Mesendoderm (in vitro differentiated cells): Measurements from ENCODE around the gene EVI5.
"Not testable (repeated sequence)": the region's sequence is repeated elsewhere in the genome, so short reads cannot be mapped to it uniquely, and the experiment has no call there.

Source experiments
- DNase-seq: peaks from one replicate; pipeline ENCODE4 v3.0.0; 2013
- H2AK5ac ChIP-seq: 2 replicates; pipeline ENCODE4 v1.6.1; 2013; ENCODE audit warnings: low read length, inconsistent platforms
- H2BK120ac ChIP-seq: 2 replicates; pipeline ENCODE4 v1.6.1; 2013; ENCODE audit warnings: low read depth, mild to moderate bottlenecking, low read length, moderate library complexity, mixed read lengths
- H2BK15ac ChIP-seq: replicated peaks from 2 replicates; pipeline ENCODE4 v1.6.1; 2013; ENCODE audit warnings: low read depth, mild to moderate bottlenecking, moderate library complexity
- H2BK5ac ChIP-seq: 2 replicates; pipeline ENCODE4 v1.6.1; 2013; ENCODE audit warnings: low read length, inconsistent platforms
- H3K18ac ChIP-seq: 2 replicates; pipeline ENCODE4 v1.6.1; 2013; ENCODE audit warnings: mild to moderate bottlenecking, low read length, mixed read lengths
- H3K23ac ChIP-seq: one replicate; pipeline ENCODE4 v1.6.1; 2013; ENCODE audit warnings: low read length
- H3K27ac ChIP-seq: 2 replicates; pipeline ENCODE4 v1.5.1; 2013; ENCODE audit warnings: low read depth, mild to moderate bottlenecking, inconsistent platforms, low read length, moderate library complexity
- H3K27me3 ChIP-seq: 2 replicates; pipeline ENCODE4 v1.6.1; 2013; ENCODE audit warnings: low read length, control low read depth, mild to moderate bottlenecking, inconsistent platforms; ENCODE audit not compliant: insufficient read depth, poor library complexity
- H3K36me3 ChIP-seq: 2 replicates; pipeline ENCODE4 v1.6.1; 2013; ENCODE audit warnings: low read length, inconsistent platforms; ENCODE audit not compliant: control insufficient read depth, insufficient read depth
- H3K4ac ChIP-seq: one replicate; pipeline ENCODE4 v1.6.1; 2013; ENCODE audit warnings: low read depth, mild to moderate bottlenecking, low read length, moderate library complexity
- H3K4me1 ChIP-seq: 2 replicates; pipeline ENCODE4 v1.6.1; 2013; ENCODE audit warnings: low read depth, low read length, inconsistent platforms; ENCODE audit not compliant: control insufficient read depth
- H3K4me2 ChIP-seq: 2 replicates; pipeline ENCODE4 v1.6.1; 2013; ENCODE audit warnings: low read length
- H3K4me3 ChIP-seq: 2 replicates; pipeline ENCODE4 v1.5.1; 2013; ENCODE audit warnings: mild to moderate bottlenecking, low read length
- H3K56ac ChIP-seq: one replicate; pipeline ENCODE4 v1.6.1; 2013; ENCODE audit warnings: low read length
- H3K79me1 ChIP-seq: 2 replicates; pipeline ENCODE4 v1.6.1; 2013; ENCODE audit warnings: low read length, inconsistent platforms
- H3K79me2 ChIP-seq: 2 replicates; pipeline ENCODE4 v1.6.1; 2013; ENCODE audit warnings: mild to moderate bottlenecking, low read length; ENCODE audit not compliant: control insufficient read depth, insufficient read depth
- H3K9ac ChIP-seq: 2 replicates; pipeline ENCODE4 v1.6.1; 2013; ENCODE audit warnings: low read length, inconsistent platforms
- H4K5ac ChIP-seq: one replicate; pipeline ENCODE4 v1.6.1; 2013; ENCODE audit warnings: low read length
- H4K8ac ChIP-seq: one replicate; pipeline ENCODE4 v1.6.1; 2013; ENCODE audit warnings: low read depth, mild to moderate bottlenecking, control low read depth, low read length, moderate library complexity
- WGBS: extraction: QIAGEN DNeasy Blood & Tissue Kit; methylation state at CpG from one replicate; pipeline ENCODE4 v1.1.7; 2013; ENCODE audit warnings: low lambda C conversion rate, missing lambda C conversion rate; ENCODE audit not compliant: insufficient coverage; ENCODE audit errors: extremely low coverage; 5-methylcytosine and 5-hydroxymethylcytosine counted together

EVI5 gene

GRCh38 chr1:92721886-92722285 is 63.0 kb downstream of the EVI5 start:
- Histone ChIP-seq H3K36me3 (no peaks in the 10 kb centered on the region), H3K27me3 (no peaks in the 10 kb centered on the region), H3K27ac (no peak overlapping the region), H3K4me1 (no peaks in the 10 kb centered on the region), H3K79me2 (no peaks in the 10 kb centered on the region), H2BK15ac (no peak overlapping the region), H2BK120ac (no peak overlapping the region), H2BK5ac (no peak overlapping the region), H3K79me1 (no peaks in the 10 kb centered on the region), H2AK5ac (no peak overlapping the region), H3K4ac (no peak overlapping the region), H3K56ac (no peak overlapping the region), H3K4me2 (no peak overlapping the region), H3K18ac (no peak overlapping the region), H3K23ac (no peak overlapping the region), H3K9ac (no peak overlapping the region), H4K5ac (no peak overlapping the region), H4K8ac (no peak overlapping the region), H3K4me3 (no peak overlapping the region)
- DNase-seq, result no peak

- not testable (repeated sequence) for H2BK15ac ChIP-seq, DNase-seq, H3K79me2 ChIP-seq, H3K27me3 ChIP-seq, H3K4ac ChIP-seq, H4K8ac ChIP-seq, H3K36me3 ChIP-seq, H4K5ac ChIP-seq, H3K4me1 ChIP-seq, H3K18ac ChIP-seq, H2BK120ac ChIP-seq, H2AK5ac ChIP-seq, H3K79me1 ChIP-seq, H3K4me2 ChIP-seq, H3K23ac ChIP-seq, H3K4me3 ChIP-seq, H3K56ac ChIP-seq, H3K9ac ChIP-seq, H2BK5ac ChIP-seq, H3K27ac ChIP-seq
- WGBS, result no CpG with 5 or more reads among the region's 2 CpGs
Measured at GRCh38 chr1:92721157-92721556, 63.8 kb downstream of the EVI5 start.

- DNase-seq, H2BK15ac ChIP-seq, H3K27ac ChIP-seq, H3K23ac ChIP-seq, H3K79me1 ChIP-seq, H3K4me3 ChIP-seq, H2BK5ac ChIP-seq, H3K9ac ChIP-seq, H3K18ac ChIP-seq, H4K8ac ChIP-seq, H3K4me1 ChIP-seq, H3K79me2 ChIP-seq, H2AK5ac ChIP-seq, H3K4me2 ChIP-seq, H4K5ac ChIP-seq, H3K4ac ChIP-seq, H2BK120ac ChIP-seq, H3K36me3 ChIP-seq, H3K27me3 ChIP-seq, H3K56ac ChIP-seq: not testable (repeated sequence)
- no CpG with 5 or more reads among the region's 16 CpGs for WGBS
Measured at GRCh38 chr1:92715476-92715951, 69.4 kb downstream of the EVI5 start.

- Histone ChIP-seq H3K18ac (no peak overlapping the region), H3K79me2 (no peaks in the 10 kb centered on the region), H3K23ac (no peak overlapping the region), H3K9ac (no peak overlapping the region), H2AK5ac (no peak overlapping the region), H3K4me3 (no peak overlapping the region), H3K27me3 (no peaks in the 10 kb centered on the region), H2BK120ac (no peak overlapping the region), H3K4me2 (no peak overlapping the region), H4K5ac (no peak overlapping the region), H3K79me1 (peaks cover 2% of the 10 kb centered on the region), H2BK15ac (no peak overlapping the region), H3K4ac (no peak overlapping the region), H3K56ac (no peak overlapping the region), H3K36me3 (no peaks in the 10 kb centered on the region), H3K4me1 (no peaks in the 10 kb centered on the region), H3K27ac (no peak overlapping the region), H2BK5ac (no peak overlapping the region), H4K8ac (no peak overlapping the region)
- no CpG with 5 or more reads among the region's 2 CpGs for WGBS
- no peak for DNase-seq
Measured at GRCh38 chr1:92713939-92714338, 71.0 kb downstream of the EVI5 start.

- H3K9ac ChIP-seq, result no peak overlapping the region
- H3K79me2 ChIP-seq, result no peaks in the 10 kb centered on the region
- H3K18ac ChIP-seq, result no peak overlapping the region
- no peaks in the 10 kb centered on the region for H3K36me3 ChIP-seq
- H4K5ac ChIP-seq, result no peak overlapping the region
- H3K79me1 ChIP-seq, result peaks cover 2% of the 10 kb centered on the region
- no peak overlapping the region for H3K4me3 ChIP-seq
- H3K27ac ChIP-seq, result no peak overlapping the region
- H2AK5ac ChIP-seq, result no peak overlapping the region
- WGBS, result no CpG with 5 or more reads among the region's 6 CpGs
- DNase-seq, result no peak
- no peak overlapping the region for H2BK120ac ChIP-seq
- no peak overlapping the region for H3K23ac ChIP-seq
- no peaks in the 10 kb centered on the region for H3K27me3 ChIP-seq
- H2BK5ac ChIP-seq, result no peak overlapping the region
- H3K4me2 ChIP-seq, result no peak overlapping the region
- no peak overlapping the region for H2BK15ac ChIP-seq
- H3K4me1 ChIP-seq, result no peaks in the 10 kb centered on the region
- H3K4ac ChIP-seq, result no peak overlapping the region
- H3K56ac ChIP-seq, result no peak overlapping the region
- H4K8ac ChIP-seq, result no peak overlapping the region
Measured at GRCh38 chr1:92711473-92712165, 73.3 kb downstream of the EVI5 start.

- H3K79me2 ChIP-seq, result no peaks in the 10 kb centered on the region
- DNase-seq, result peak; percentile 45
- H3K27ac ChIP-seq, result no peak overlapping the region
Measured at GRCh38 chr1:92709738-92710137, 75.2 kb downstream of the EVI5 start.

More at GRCh38 chr1:92709738-92710137, 75.2 kb downstream of the EVI5 start:
- Histone ChIP-seq H2AK5ac (no peak overlapping the region), H3K56ac (no peak overlapping the region), H3K4me2 (no peak overlapping the region), H3K4ac (no peak overlapping the region), H2BK120ac (no peak overlapping the region), H3K27me3 (no peaks in the 10 kb centered on the region), H2BK5ac (no peak overlapping the region), H3K4me1 (no peaks in the 10 kb centered on the region), H2BK15ac (no peak overlapping the region), H3K4me3 (no peak overlapping the region), H3K18ac (no peak overlapping the region), H3K23ac (no peak overlapping the region), H3K36me3 (no peaks in the 10 kb centered on the region), H4K5ac (no peak overlapping the region), H4K8ac (no peak overlapping the region), H3K79me1 (peaks cover 2% of the 10 kb centered on the region), H3K9ac (no peak overlapping the region)
- WGBS, result no CpG with 5 or more reads among the region's 4 CpGs
